Thoracic aorta (tissue), 2 donors: Measurements from ENCODE around the gene INO80C. TPM values are rescaled to one million over a fixed set of nuclear protein-coding genes. Genes with fewer than 3 reads are reported as not detected.

Source experiments
- ATAC-seq: fragments of 150-250 bp; one replicate; pipeline ENCODE4 v1.8.0; 2017; ENCODE audit warnings: low read depth; ENCODE audit not compliant: insufficient number of reproducible peaks, low FRiP score
- DNase-seq: peaks from one replicate; pipeline ENCODE4 v3.0.0-alpha.2; 2020; ENCODE audit warnings: low spot score
- H3K27ac ChIP-seq, 2 donors: fragments of 200-600 bp; sonication (generic); 1 replicate in 1 of 2; 2 replicates in 1 of 2; pipeline ENCODE4 v1.5.1; 2016; ENCODE audit warnings: mild to moderate bottlenecking in 2 of 2, moderate library complexity in 2 of 2
- H3K27me3 ChIP-seq: fragments of 200-600 bp; sonication (generic); replicated peaks from 2 replicates; pipeline ENCODE4 v1.6.0; 2016; ENCODE audit warnings: mild to moderate bottlenecking; ENCODE audit not compliant: insufficient read depth
- H3K36me3 ChIP-seq: fragments of 200-600 bp; sonication (generic); one replicate; pipeline ENCODE4 v1.5.1; 2016
- H3K4me1 ChIP-seq, 2 donors: fragments of 200-600 bp; sonication (generic); 1 replicate in 1 of 2; 2 replicates in 1 of 2; pipeline versions ENCODE4 v1.5.1 to v1.6.0; 2016; ENCODE audit warnings: low read depth in 2 of 2, mild to moderate bottlenecking in 1 of 2; ENCODE audit not compliant: control insufficient read depth in 1 of 2
- H3K4me3 ChIP-seq: fragments of 200-600 bp; sonication (generic); 2 replicates; pipeline ENCODE4 v1.5.1; 2016; ENCODE audit warnings: mild to moderate bottlenecking
- H3K9me3 ChIP-seq: fragments of 200-600 bp; sonication (generic); 2 replicates; pipeline ENCODE4 v1.5.1; 2016
- CTCF ChIP-seq: fragments of 200-600 bp; sonication (generic); IDR thresholded peaks from one replicate; pipeline ENCODE4 v1.5.1; 2019; ENCODE audit warnings: antibody characterized with exemption
- total RNA-seq, 2 donors: library from RNA; depleted of rRNA; stranded (reverse); fragments of >200 nt; gene quantifications; one replicate each; pipeline versions ENCODE4 v1.1.0 to v1.2.3, GENCODE V29; 2016

Gene INO80C
- total RNA-seq, 2 donors from 2014 or later = 3.0 to 7.3 TPM

GRCh38 chr18:35465329-35465728, 32.4 kb downstream of the INO80C start:
- no peak for TF ChIP-seq CTCF
- ATAC-seq = no peak

GRCh38 chr18:35464831-35465279, 32.9 kb downstream of the INO80C start:
- ATAC-seq = no peak

More at GRCh38 chr18:35465329-35465728, 32.4 kb downstream of the INO80C start:
- Histone ChIP-seq H3K4me3 (no peak overlapping the region), H3K9me3 (no peaks in the 10 kb centered on the region), H3K4me1 (peaks cover 18 to 42% of the 10 kb centered on the region in 2 donors), H3K27me3 (no peaks in the 10 kb centered on the region), H3K27ac (no peak overlapping the region), H3K36me3 (no peaks in the 10 kb centered on the region)
- DNase-seq = no peak

GRCh38 chr18:35463827-35464226, 33.9 kb downstream of the INO80C start:
- Histone ChIP-seq H3K27ac (no peak overlapping the region), H3K4me1 (peaks cover 21 to 46% of the 10 kb centered on the region in 2 donors), H3K9me3 (no peaks in the 10 kb centered on the region), H3K4me3 (no peak overlapping the region), H3K36me3 (no peaks in the 10 kb centered on the region), H3K27me3 (no peaks in the 10 kb centered on the region)
- no peak for TF ChIP-seq CTCF
- ATAC-seq = no peak
- DNase-seq = no peak

More at GRCh38 chr18:35464831-35465279, 32.9 kb downstream of the INO80C start:
- no peak overlapping the region for H3K4me3 ChIP-seq
- H3K27ac ChIP-seq = no peak overlapping the region
- H3K4me1 ChIP-seq = peaks cover 18 to 43% of the 10 kb centered on the region in 2 donors
- no peaks in the 10 kb centered on the region for H3K9me3 ChIP-seq
- no peaks in the 10 kb centered on the region for H3K36me3 ChIP-seq
- DNase-seq = no peak
- H3K27me3 ChIP-seq = no peaks in the 10 kb centered on the region
- no peak for TF ChIP-seq CTCF

- H3K4me1 ChIP-seq = peaks cover 24 to 42% of the 10 kb centered on the region in 2 donors
- H3K36me3 ChIP-seq = no peaks in the 10 kb centered on the region
- DNase-seq = no peak
- H3K4me3 ChIP-seq = no peak overlapping the region
- H3K27ac ChIP-seq = no peak overlapping the region
- TF ChIP-seq CTCF = no peak
- H3K27me3 ChIP-seq = no peaks in the 10 kb centered on the region
- H3K9me3 ChIP-seq = no peaks in the 10 kb centered on the region
- no peak for ATAC-seq
These were observed 34.7 kb downstream of the INO80C start for GRCh38 chr18:35463050-35463449.

GRCh38 chr18:35460736-35461161, 37.0 kb downstream of the INO80C start:
- no peak for ATAC-seq
- no peaks in the 10 kb centered on the region for H3K36me3 ChIP-seq
- peaks cover 19 to 48% of the 10 kb centered on the region in 2 donors for H3K4me1 ChIP-seq
- DNase-seq = no peak
- H3K27me3 ChIP-seq = no peaks in the 10 kb centered on the region
- TF ChIP-seq CTCF = no peak
- peak overlapping the region in 1 of 2 donors; percentile 18 for H3K27ac ChIP-seq
- H3K9me3 ChIP-seq = no peaks in the 10 kb centered on the region
- H3K4me3 ChIP-seq = no peak overlapping the region
